ENCODE results near the gene INCA1. TPM values are rescaled to one million over a fixed set of nuclear protein-coding genes. Genes with fewer than 3 reads are reported as not detected.
A peak's percentile ranks its signal among the peaks of the same experiment; 100 is the strongest.

Gene INCA1
- total and polyA plus RNA-seq, 4 donors, result 0.28 to 0.75 (median 0.55) TPM

DNA sequence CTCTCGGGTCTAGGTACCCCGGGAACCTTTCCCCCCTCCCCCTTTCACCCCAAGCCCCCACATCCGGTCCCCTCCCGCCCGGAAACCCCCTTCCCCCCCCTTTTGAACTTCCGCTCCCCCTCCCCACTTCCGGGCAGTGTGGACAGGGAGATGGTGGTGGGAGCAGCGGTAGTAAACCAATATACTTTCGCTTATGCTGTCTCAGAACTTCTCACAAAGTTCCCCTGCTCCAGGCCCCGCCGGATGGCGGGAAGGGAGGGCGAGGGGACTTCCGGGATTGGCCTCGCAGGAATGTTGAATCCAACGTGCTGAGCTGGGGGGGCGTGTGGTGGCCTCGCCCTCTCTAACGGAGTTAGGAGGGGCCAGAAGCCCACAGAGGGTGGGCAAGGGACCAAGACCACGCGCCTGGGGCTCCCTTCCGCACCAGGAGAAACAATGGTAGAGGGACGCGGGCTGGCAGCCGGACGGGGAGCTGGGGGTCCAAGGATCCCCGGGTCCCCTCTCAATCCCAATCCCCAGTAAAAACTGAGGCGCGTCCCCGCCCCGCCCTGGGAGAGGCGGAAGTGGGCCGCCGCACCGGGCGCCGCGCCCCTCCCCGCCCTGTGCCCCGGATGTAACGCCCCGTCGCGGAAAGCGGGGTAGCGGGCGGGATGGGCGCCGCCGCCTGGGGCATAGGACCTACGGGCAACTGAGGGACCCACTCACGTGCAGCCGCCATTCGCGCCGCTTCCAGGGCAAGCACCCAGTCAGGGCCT is 49.7 kb downstream of the INCA1 start:
- H3K4me1 ChIP-seq (ENCODE audit: control insufficient read depth in 4 of 4, insufficient read depth in 4 of 4, low read length in 3 of 4), result peaks cover 8 to 61% (median 46%) of the 10 kb centered on the region in 4 donors
- TF ChIP-seq RXRA (IDR thresholded peaks at IDR 0.05) (no peak), NR2F2 (IDR thresholded peaks at IDR 0.05) (no peak), GABPA (IDR thresholded peaks at IDR 0.05 in 1 of 2, conservative IDR thresholded peaks at IDR 0.05 in 1 of 2) (peak; percentile 66)
- WGBS, result under 1% methylated on average over 56 of the region's 56 CpGs

DNA sequence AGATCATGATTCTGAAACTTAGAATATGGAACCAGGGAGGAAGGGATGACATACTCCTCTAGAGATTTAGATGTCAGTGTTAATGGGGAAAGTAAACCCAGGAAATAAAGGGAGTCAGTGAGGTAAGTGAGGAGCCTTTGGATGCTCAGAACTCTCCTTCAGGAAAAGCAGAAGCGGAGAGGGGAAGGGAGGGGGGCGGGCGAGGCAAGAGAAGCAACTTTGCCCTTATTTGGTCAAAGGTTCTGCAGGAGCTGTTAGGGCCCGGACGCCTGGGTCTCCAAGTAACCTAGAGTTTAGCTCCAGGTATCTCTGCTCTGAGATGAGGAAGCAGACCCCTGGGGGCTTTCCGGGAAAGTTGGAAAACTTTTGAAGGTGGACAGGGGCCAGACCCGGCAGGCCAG is 50.3 kb downstream of the INCA1 start:
- no peak for DNase-seq (ENCODE audit: low spot score)
- no peaks in the 10 kb centered on the region for H3K27me3 ChIP-seq (ENCODE audit: control insufficient read depth in 4 of 4, insufficient read depth in 4 of 4, low read length in 3 of 4)
- TF ChIP-seq JUND (IDR thresholded peaks at IDR 0.05), result no peak
- no peak for TF ChIP-seq TAF1 (conservative IDR thresholded peaks at IDR 0.05)
- no peak for TF ChIP-seq RXRA (IDR thresholded peaks at IDR 0.05)
- TF ChIP-seq HNF4G (IDR thresholded peaks at IDR 0.05), result no peak
- no peak for TF ChIP-seq FOXA2 (IDR thresholded peaks at IDR 0.05)
- TF ChIP-seq, protein P1, sequence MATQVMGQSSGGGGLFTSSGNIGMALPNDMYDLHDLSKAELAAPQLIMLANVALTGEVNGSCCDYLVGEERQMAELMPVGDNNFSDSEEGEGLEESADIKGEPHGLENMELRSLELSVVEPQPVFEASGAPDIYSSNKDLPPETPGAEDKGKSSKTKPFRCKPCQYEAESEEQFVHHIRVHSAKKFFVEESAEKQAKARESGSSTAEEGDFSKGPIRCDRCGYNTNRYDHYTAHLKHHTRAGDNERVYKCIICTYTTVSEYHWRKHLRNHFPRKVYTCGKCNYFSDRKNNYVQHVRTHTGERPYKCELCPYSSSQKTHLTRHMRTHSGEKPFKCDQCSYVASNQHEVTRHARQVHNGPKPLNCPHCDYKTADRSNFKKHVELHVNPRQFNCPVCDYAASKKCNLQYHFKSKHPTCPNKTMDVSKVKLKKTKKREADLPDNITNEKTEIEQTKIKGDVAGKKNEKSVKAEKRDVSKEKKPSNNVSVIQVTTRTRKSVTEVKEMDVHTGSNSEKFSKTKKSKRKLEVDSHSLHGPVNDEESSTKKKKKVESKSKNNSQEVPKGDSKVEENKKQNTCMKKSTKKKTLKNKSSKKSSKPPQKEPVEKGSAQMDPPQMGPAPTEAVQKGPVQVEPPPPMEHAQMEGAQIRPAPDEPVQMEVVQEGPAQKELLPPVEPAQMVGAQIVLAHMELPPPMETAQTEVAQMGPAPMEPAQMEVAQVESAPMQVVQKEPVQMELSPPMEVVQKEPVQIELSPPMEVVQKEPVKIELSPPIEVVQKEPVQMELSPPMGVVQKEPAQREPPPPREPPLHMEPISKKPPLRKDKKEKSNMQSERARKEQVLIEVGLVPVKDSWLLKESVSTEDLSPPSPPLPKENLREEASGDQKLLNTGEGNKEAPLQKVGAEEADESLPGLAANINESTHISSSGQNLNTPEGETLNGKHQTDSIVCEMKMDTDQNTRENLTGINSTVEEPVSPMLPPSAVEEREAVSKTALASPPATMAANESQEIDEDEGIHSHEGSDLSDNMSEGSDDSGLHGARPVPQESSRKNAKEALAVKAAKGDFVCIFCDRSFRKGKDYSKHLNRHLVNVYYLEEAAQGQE (IDR thresholded peaks at IDR 0.05), result no peak
- TF ChIP-seq NR2F2 (IDR thresholded peaks at IDR 0.05), result no peak
- TF ChIP-seq YY1 (IDR thresholded peaks at IDR 0.05), result no peak
- TF ChIP-seq, protein P2, sequence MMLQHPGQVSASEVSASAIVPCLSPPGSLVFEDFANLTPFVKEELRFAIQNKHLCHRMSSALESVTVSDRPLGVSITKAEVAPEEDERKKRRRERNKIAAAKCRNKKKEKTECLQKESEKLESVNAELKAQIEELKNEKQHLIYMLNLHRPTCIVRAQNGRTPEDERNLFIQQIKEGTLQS (IDR thresholded peaks at IDR 0.05), result no peak
- no peak for TF ChIP-seq FOXA1 (IDR thresholded peaks at IDR 0.05)
- peaks cover 6 to 26% (median 12%) of the 10 kb centered on the region in 4 donors for H3K36me3 ChIP-seq (ENCODE audit: control insufficient read depth in 4 of 4, insufficient read depth in 3 of 4, low read depth in 1 of 4, low read length in 3 of 4)
- peak overlapping the region; percentile 95 to 96 for H3K27ac ChIP-seq (ENCODE audit: low read depth in 1 of 2, low read length in 2 of 2)
- H3K9me3 ChIP-seq (ENCODE audit: control insufficient read depth in 4 of 4, low read length in 3 of 4), result no peaks in the 10 kb centered on the region
- H3K4me1 ChIP-seq (ENCODE audit: control insufficient read depth in 4 of 4, insufficient read depth in 4 of 4, low read length in 3 of 4), result peaks cover 8 to 60% (median 46%) of the 10 kb centered on the region in 4 donors
- peak overlapping the region; percentile 71 to 96 (median 91) for H3K4me3 ChIP-seq (ENCODE audit: low read depth in 1 of 3, low read length in 3 of 3)
- 1% methylated on average over 7 of the region's 7 CpGs for WGBS
- peak overlapping the region; percentile 61 to 85 for H3K9ac ChIP-seq (ENCODE audit: low read depth in 1 of 2, low read length in 2 of 2)

More for the DNA sequence above, 49.7 kb downstream of the INCA1 start:
- peaks cover 4 to 23% (median 11%) of the 10 kb centered on the region in 4 donors for H3K36me3 ChIP-seq (ENCODE audit: control insufficient read depth in 4 of 4, insufficient read depth in 3 of 4, low read depth in 1 of 4, low read length in 3 of 4)
- H3K27me3 ChIP-seq (ENCODE audit: control insufficient read depth in 4 of 4, insufficient read depth in 4 of 4, low read length in 3 of 4), result no peaks in the 10 kb centered on the region
- peak; percentile 73 for DNase-seq (ENCODE audit: low spot score)
- H3K9ac ChIP-seq (ENCODE audit: low read depth in 1 of 2, low read length in 2 of 2), result peak overlapping the region; percentile 87 to 91
- H3K9me3 ChIP-seq (ENCODE audit: control insufficient read depth in 4 of 4, low read length in 3 of 4), result no peaks in the 10 kb centered on the region
- peak overlapping the region; percentile 90 to 96 (median 91) for H3K4me3 ChIP-seq (ENCODE audit: low read depth in 1 of 3, low read length in 3 of 3)
- H3K27ac ChIP-seq (ENCODE audit: low read depth in 1 of 2, low read length in 2 of 2), result peak overlapping the region; percentile 95 to 96

DNA sequence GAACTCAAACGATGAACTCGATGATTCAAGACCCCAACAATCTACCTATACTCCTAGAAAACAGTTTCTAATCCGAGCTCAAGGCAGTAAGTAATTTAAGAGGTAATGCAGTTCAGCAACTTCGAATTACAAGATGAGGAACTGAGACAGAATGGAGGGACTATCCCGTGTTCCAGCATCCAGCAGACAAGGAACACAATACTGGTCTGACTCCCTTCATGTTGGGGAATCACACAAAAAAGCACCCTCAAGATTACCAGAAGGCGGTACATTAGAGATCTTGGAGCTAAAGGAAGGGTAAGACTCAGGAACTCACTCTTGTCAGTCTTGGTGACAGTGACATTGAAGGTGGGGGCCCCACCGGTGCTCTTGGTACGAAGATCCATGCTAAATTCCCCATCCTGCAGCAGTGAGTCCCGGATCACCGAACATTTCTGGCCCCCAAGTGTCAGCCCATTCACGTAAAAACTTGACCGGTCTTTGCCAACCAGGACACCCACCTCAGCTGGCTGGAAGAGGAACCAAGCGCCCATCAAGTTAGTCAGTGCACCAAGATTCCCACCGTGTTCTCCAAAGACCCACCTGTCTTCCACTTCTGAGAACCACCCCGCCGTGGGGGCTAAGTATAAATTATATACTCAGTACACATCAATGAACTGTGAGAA is 50.9 kb downstream of the INCA1 start:
- Histone ChIP-seq H3K9ac (ENCODE audit: low read depth in 1 of 2, low read length in 2 of 2) (peak overlapping the region; percentile 61 to 85), H3K9me3 (ENCODE audit: control insufficient read depth in 4 of 4, low read length in 3 of 4) (no peaks in the 10 kb centered on the region), H3K27me3 (ENCODE audit: control insufficient read depth in 4 of 4, insufficient read depth in 4 of 4, low read length in 3 of 4) (no peaks in the 10 kb centered on the region), H3K4me3 (ENCODE audit: low read depth in 1 of 3, low read length in 3 of 3) (peak overlapping the region; percentile 71 to 96 (median 91)), H3K36me3 (ENCODE audit: control insufficient read depth in 4 of 4, insufficient read depth in 3 of 4, low read depth in 1 of 4, low read length in 3 of 4) (peaks cover 6 to 26% (median 12%) of the 10 kb centered on the region in 4 donors), H3K4me1 (ENCODE audit: control insufficient read depth in 4 of 4, insufficient read depth in 4 of 4, low read length in 3 of 4) (peaks cover 6 to 60% (median 46%) of the 10 kb centered on the region in 4 donors), H3K27ac (ENCODE audit: low read depth in 1 of 2, low read length in 2 of 2) (peak overlapping the region; percentile 95 to 96)
- no peak for DNase-seq (ENCODE audit: low spot score)
- TF ChIP-seq EGR1 (IDR thresholded peaks at IDR 0.05; ENCODE audit: low read depth in 2 of 2) (no peak), RXRA (IDR thresholded peaks at IDR 0.05) (no peak), RAD21 (IDR thresholded peaks at IDR 0.05) (no peak)
- TF ChIP-seq, protein P1 (IDR thresholded peaks at IDR 0.05), result no peak
- TF ChIP-seq, protein P3, sequence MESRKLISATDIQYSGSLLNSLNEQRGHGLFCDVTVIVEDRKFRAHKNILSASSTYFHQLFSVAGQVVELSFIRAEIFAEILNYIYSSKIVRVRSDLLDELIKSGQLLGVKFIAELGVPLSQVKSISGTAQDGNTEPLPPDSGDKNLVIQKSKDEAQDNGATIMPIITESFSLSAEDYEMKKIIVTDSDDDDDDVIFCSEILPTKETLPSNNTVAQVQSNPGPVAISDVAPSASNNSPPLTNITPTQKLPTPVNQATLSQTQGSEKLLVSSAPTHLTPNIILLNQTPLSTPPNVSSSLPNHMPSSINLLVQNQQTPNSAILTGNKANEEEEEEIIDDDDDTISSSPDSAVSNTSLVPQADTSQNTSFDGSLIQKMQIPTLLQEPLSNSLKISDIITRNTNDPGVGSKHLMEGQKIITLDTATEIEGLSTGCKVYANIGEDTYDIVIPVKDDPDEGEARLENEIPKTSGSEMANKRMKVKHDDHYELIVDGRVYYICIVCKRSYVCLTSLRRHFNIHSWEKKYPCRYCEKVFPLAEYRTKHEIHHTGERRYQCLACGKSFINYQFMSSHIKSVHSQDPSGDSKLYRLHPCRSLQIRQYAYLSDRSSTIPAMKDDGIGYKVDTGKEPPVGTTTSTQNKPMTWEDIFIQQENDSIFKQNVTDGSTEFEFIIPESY (IDR thresholded peaks at IDR 0.05), result no peak
- WGBS, result 33% methylated on average over 16 of the region's 16 CpGs
